Stimulated activated naive CD4-positive, alpha-beta T cell (primary cell): ENCODE results near the gene ABI3BP.

ENCODE experiments used
- DNase-seq, 6 experiments: peaks; one replicate each; lab custom pipeline; 2025; lab: John Stamatoyannopoulos, UW

Gene ABI3BP

GRCh38 chr3:100831629-100832028, 161.6 kb downstream of the ABI3BP start:
- DNase-seq = no peak

- no peak for DNase-seq
Observed at GRCh38 chr3:100830931-100831330, 162.3 kb downstream of the ABI3BP start.

- no peak for DNase-seq
Observed at GRCh38 chr3:100825574-100825973, 167.6 kb downstream of the ABI3BP start.

GRCh38 chr3:100815583-100815982, 177.6 kb downstream of the ABI3BP start:
- DNase-seq = no peak

GRCh38 chr3:100813828-100814227, 179.4 kb downstream of the ABI3BP start:
- no peak for DNase-seq

- DNase-seq = no peak
Observed at GRCh38 chr3:100811779-100812507, 181.3 kb downstream of the ABI3BP start.

- no peak for DNase-seq
Observed at GRCh38 chr3:100810671-100811070, 182.6 kb downstream of the ABI3BP start.

GRCh38 chr3:100804631-100805030, 188.6 kb downstream of the ABI3BP start:
- no peak for DNase-seq

GRCh38 chr3:100803711-100804110, 189.5 kb downstream of the ABI3BP start:
- no peak for DNase-seq

GRCh38 chr3:100802126-100802525, 191.1 kb downstream of the ABI3BP start:
- no peak for DNase-seq

- no peak for DNase-seq
Observed at GRCh38 chr3:100798012-100798411, 195.2 kb downstream of the ABI3BP start.

- DNase-seq = peak in 1 of 6 experiments; percentile 1
Observed at GRCh38 chr3:100796556-100796955, 196.7 kb downstream of the ABI3BP start.

GRCh38 chr3:100789579-100789978, 203.6 kb downstream of the ABI3BP start:
- DNase-seq = no peak

- DNase-seq = no peak
Observed at GRCh38 chr3:100783619-100784018, 209.6 kb downstream of the ABI3BP start.

- DNase-seq = no peak
Observed at GRCh38 chr3:100782906-100783305, 210.3 kb downstream of the ABI3BP start.

GRCh38 chr3:100782348-100782747, 210.9 kb downstream of the ABI3BP start:
- DNase-seq = no peak

- DNase-seq = no peak
Observed at GRCh38 chr3:100781301-100781700, 211.9 kb downstream of the ABI3BP start.

- no peak for DNase-seq
Observed at GRCh38 chr3:100780071-100780622, 213.1 kb downstream of the ABI3BP start.

- no peak for DNase-seq
Observed at GRCh38 chr3:100779480-100779879, 213.7 kb downstream of the ABI3BP start.

- no peak for DNase-seq
Observed at GRCh38 chr3:100777271-100777670, 215.9 kb downstream of the ABI3BP start.

GRCh38 chr3:100776746-100777145, 216.5 kb downstream of the ABI3BP start:
- DNase-seq = no peak

GRCh38 chr3:100776097-100776729, 217.0 kb downstream of the ABI3BP start:
- no peak for DNase-seq

- DNase-seq = no peak
Observed at GRCh38 chr3:100775669-100776068, 217.6 kb downstream of the ABI3BP start.
